GM12878 (cell line): ENCODE data around the gene MRPS22. TPM values are rescaled to one million over a fixed set of nuclear protein-coding genes. Genes with fewer than 3 reads are reported as not detected.
A peak's percentile ranks its signal among the peaks of the same experiment; 100 is the strongest.

Experiments
- CBX3 ChIP-seq: fragments of 200-600 bp; sonication (generic); IDR thresholded peaks from 2 replicates; pipeline ENCODE4 v1.6.1; 2016; ENCODE audit warnings: low read depth, borderline replicate concordance
- IKZF2 ChIP-seq, 2 experiments: fragments of 450-650 bp; IDR thresholded peaks; 2 replicates each; pipeline ENCODE4 v1.6.1; 2017; ENCODE audit warnings: mild to moderate bottlenecking in 2 of 2, moderate library complexity in 2 of 2
- MEF2A ChIP-seq: IDR thresholded peaks from 2 replicates; pipeline ENCODE4 v1.6.1; 2011; ENCODE audit warnings: low read depth, mild to moderate bottlenecking, low read length, moderate library complexity; ENCODE audit not compliant: insufficient read depth
- MXI1 ChIP-seq: fragments of 150-350 bp; IDR thresholded peaks from 2 replicates; pipeline ENCODE4 v1.6.1; 2011; ENCODE audit warnings: low read depth, mild to moderate bottlenecking, inconsistent platforms, low read length, improper control_type of control experiment
- NFYB ChIP-seq: IDR thresholded peaks from 2 replicates; pipeline ENCODE4 v1.6.1; 2011; ENCODE audit warnings: low read depth, mild to moderate bottlenecking, low read length, improper control_type of control experiment, moderate library complexity; ENCODE audit not compliant: insufficient read depth
- NRF1 ChIP-seq: conservative IDR thresholded peaks from 2 replicates; pipeline ENCODE4 v1.6.1; 2011; ENCODE audit warnings: mild to moderate bottlenecking, low read depth, low read length, improper control_type of control experiment
- PAX5 ChIP-seq: IDR thresholded peaks from 2 replicates; pipeline ENCODE4 v1.6.1; 2011; ENCODE audit warnings: low read depth, low read length, borderline replicate concordance
- POLR2A ChIP-seq: IDR thresholded peaks from 2 replicates; pipeline ENCODE4 v1.6.1; 2011; ENCODE audit warnings: low read depth, mild to moderate bottlenecking, low read length
- RUNX3 ChIP-seq: IDR thresholded peaks from 2 replicates; pipeline ENCODE4 v1.6.1; 2012; ENCODE audit warnings: low read length, inconsistent platforms
- SPI1 ChIP-seq: IDR thresholded peaks from 2 replicates; pipeline ENCODE4 v1.6.1; 2011; ENCODE audit warnings: low read depth, mild to moderate bottlenecking, low read length, moderate library complexity, borderline replicate concordance; ENCODE audit not compliant: insufficient read depth
- SUZ12 ChIP-seq: fragments of 200-600 bp; sonication (generic); IDR thresholded peaks from one replicate; pipeline ENCODE4 v1.6.1; 2018; ENCODE audit warnings: antibody characterized with exemption, mild to moderate bottlenecking; ENCODE audit not compliant: unreplicated experiment
- ZNF24 ChIP-seq: fragments of 450-650 bp; IDR thresholded peaks from 2 replicates; pipeline ENCODE4 v1.6.1; 2017; ENCODE audit warnings: antibody characterized with exemption, mild to moderate bottlenecking
- polyA plus RNA-seq, 11 experiments: library from polyadenylated mRNA; depleted of rRNA in 4 of 11; unstranded in 6 of 11; stranded (reverse) in 5 of 11; fragments of >200 nt; fragmentation: Nextera tagmentation in 4 of 11; fragmentation: Illumina TruSeq in 1 of 11; extraction: Ambion mirVana in 4 of 11; extraction: Trizol in 1 of 11; gene quantifications; 1 replicate in 1 of 11; 2 replicates in 10 of 11; pipeline versions ENCODE4 v1.2.1 to v1.2.3, GENCODE V29; 2011 to 2016; ENCODE audit warnings: inconsistent platforms in 2 of 11, missing spikeins in 2 of 11, low read depth in 1 of 11
- total RNA-seq, 4 experiments: library from RNA; depleted of rRNA in 3 of 4; stranded (reverse); fragments of >200 nt in 3 of 4; fragmentation: Illumina TruSeq in 1 of 4; extraction: Trizol in 1 of 4; gene quantifications; 2 replicates each; pipeline versions ENCODE4 v1.2.1 to v1.2.3, GENCODE V29; 2013 to 2021
- TF ChIP-seq, protein P1 (sequence below): fragments of 450-650 bp; IDR thresholded peaks from 2 replicates; pipeline ENCODE4 v1.6.1; 2017; ENCODE audit warnings: mild to moderate bottlenecking, low read depth, inconsistent platforms; ENCODE audit not compliant: poor library complexity, severe bottlenecking
- TF ChIP-seq, protein P2 (sequence below): fragments of 450-650 bp; IDR thresholded peaks from 2 replicates; pipeline ENCODE4 v1.6.1; 2018; ENCODE audit warnings: mild to moderate bottlenecking, low read depth, moderate library complexity; ENCODE audit not compliant: partially characterized antibody

MRPS22 gene
- total and polyA plus RNA-seq, 10 of the 15 experiments (the other 5 are each of a cell fraction or from before 2014, with no cell fraction given) = 44.3 to 146 (median 75.2) TPM

DNA sequence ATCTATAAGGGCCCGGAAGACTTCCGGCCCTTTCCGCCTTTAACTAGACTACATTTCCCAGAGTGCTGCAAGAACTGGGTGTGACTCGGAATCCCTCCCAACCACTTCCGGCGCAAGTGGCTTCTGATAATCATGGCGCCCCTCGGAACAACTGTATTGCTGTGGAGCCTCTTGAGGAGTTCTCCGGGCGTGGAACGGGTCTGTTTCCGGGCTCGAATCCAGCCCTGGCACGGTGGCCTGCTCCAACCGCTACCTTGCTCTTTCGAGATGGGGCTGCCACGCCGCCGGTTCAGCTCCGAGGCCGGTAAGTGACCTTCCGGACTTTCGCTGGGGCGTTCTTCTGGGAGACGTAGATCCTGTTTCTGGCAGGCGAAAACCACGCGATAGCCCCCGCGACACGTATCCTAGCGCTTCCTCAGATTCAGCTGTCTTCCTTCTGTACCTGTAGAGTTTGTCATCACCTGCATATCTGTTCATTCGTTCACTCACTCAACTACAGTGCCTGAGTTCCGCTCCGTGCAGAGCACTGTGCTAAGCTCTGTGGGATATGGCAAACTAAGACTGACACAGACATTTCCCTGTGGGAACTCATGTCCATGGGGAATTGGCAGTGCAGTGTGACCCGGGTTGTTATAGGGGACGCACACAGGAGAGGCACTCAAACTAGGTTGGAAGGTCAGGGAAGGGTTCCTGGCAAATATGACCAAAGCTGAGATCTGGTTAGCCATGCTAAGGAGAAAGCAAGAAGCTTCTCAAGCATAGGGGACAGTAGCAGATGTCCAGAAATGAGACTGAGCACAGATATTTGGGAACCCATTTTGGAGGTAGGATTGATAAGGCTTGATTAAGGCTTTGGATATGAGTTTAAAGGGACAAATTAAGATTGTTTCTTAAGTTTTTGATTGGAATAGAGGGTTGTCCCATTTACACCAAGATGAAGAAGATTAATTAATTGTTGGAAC lies at the start of gene MRPS22 (continued):
- no peak for TF ChIP-seq NRF1
- TF ChIP-seq ZNF24 = 0 out of 2 replicates have a peak, but pooled peaks have one; percentile 8
- TF ChIP-seq SUZ12 = no peak
- no peak for TF ChIP-seq CBX3
- TF ChIP-seq POLR2A = peak; percentile 85
- TF ChIP-seq SPI1 = 0 out of 2 replicates have a peak, but pooled peaks have one; percentile 12
- peak in 1 of 2 experiments; percentile 23; a peak in 1 of 4 replicates for TF ChIP-seq IKZF2 (IDR thresholded peaks at IDR 0.05)
- peak; percentile 77 for TF ChIP-seq MXI1
- TF ChIP-seq, protein P1, sequence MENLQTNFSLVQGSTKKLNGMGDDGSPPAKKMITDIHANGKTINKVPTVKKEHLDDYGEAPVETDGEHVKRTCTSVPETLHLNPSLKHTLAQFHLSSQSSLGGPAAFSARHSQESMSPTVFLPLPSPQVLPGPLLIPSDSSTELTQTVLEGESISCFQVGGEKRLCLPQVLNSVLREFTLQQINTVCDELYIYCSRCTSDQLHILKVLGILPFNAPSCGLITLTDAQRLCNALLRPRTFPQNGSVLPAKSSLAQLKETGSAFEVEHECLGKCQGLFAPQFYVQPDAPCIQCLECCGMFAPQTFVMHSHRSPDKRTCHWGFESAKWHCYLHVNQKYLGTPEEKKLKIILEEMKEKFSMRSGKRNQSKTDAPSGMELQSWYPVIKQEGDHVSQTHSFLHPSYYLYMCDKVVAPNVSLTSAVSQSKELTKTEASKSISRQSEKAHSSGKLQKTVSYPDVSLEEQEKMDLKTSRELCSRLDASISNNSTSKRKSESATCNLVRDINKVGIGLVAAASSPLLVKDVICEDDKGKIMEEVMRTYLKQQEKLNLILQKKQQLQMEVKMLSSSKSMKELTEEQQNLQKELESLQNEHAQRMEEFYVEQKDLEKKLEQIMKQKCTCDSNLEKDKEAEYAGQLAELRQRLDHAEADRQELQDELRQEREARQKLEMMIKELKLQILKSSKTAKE = no peak
- peak; percentile 93 for TF ChIP-seq RUNX3
- TF ChIP-seq, protein P2, sequence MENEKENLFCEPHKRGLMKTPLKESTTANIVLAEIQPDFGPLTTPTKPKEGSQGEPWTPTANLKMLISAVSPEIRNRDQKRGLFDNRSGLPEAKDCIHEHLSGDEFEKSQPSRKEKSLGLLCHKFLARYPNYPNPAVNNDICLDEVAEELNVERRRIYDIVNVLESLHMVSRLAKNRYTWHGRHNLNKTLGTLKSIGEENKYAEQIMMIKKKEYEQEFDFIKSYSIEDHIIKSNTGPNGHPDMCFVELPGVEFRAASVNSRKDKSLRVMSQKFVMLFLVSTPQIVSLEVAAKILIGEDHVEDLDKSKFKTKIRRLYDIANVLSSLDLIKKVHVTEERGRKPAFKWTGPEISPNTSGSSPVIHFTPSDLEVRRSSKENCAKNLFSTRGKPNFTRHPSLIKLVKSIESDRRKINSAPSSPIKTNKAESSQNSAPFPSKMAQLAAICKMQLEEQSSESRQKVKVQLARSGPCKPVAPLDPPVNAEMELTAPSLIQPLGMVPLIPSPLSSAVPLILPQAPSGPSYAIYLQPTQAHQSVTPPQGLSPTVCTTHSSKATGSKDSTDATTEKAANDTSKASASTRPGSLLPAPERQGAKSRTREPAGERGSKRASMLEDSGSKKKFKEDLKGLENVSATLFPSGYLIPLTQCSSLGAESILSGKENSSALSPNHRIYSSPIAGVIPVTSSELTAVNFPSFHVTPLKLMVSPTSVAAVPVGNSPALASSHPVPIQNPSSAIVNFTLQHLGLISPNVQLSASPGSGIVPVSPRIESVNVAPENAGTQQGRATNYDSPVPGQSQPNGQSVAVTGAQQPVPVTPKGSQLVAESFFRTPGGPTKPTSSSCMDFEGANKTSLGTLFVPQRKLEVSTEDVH = peak; percentile 79
- no peak for TF ChIP-seq PAX5
- no peak for TF ChIP-seq NFYB
- no peak for TF ChIP-seq MEF2A
